ENCODE results near the gene KIF6.

KIF6 gene

GRCh38 chr6:39330476-39330875 lies 394.7 kb downstream of the KIF6 start:
- peak in 1 of 2 experiments; percentile 65 for DNase-seq (ENCODE audit: low read depth in 1 of 2, low spot score in 1 of 2)
- TF ChIP-seq, protein P1, sequence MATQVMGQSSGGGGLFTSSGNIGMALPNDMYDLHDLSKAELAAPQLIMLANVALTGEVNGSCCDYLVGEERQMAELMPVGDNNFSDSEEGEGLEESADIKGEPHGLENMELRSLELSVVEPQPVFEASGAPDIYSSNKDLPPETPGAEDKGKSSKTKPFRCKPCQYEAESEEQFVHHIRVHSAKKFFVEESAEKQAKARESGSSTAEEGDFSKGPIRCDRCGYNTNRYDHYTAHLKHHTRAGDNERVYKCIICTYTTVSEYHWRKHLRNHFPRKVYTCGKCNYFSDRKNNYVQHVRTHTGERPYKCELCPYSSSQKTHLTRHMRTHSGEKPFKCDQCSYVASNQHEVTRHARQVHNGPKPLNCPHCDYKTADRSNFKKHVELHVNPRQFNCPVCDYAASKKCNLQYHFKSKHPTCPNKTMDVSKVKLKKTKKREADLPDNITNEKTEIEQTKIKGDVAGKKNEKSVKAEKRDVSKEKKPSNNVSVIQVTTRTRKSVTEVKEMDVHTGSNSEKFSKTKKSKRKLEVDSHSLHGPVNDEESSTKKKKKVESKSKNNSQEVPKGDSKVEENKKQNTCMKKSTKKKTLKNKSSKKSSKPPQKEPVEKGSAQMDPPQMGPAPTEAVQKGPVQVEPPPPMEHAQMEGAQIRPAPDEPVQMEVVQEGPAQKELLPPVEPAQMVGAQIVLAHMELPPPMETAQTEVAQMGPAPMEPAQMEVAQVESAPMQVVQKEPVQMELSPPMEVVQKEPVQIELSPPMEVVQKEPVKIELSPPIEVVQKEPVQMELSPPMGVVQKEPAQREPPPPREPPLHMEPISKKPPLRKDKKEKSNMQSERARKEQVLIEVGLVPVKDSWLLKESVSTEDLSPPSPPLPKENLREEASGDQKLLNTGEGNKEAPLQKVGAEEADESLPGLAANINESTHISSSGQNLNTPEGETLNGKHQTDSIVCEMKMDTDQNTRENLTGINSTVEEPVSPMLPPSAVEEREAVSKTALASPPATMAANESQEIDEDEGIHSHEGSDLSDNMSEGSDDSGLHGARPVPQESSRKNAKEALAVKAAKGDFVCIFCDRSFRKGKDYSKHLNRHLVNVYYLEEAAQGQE (IDR thresholded peaks at IDR 0.05; ENCODE audit: insufficient replicate concordance, low read depth), result no peak
- TF ChIP-seq POLR2AphosphoS5 (IDR thresholded peaks at IDR 0.05; ENCODE audit: low read depth) (0 out of 2 replicates have a peak, but pooled peaks have one; percentile 32), GABPA (IDR thresholded peaks at IDR 0.05; ENCODE audit: low read depth) (no peak), SPI1 (IDR thresholded peaks at IDR 0.05; ENCODE audit: borderline replicate concordance, low read depth) (no peak)
- TF ChIP-seq, protein P2, sequence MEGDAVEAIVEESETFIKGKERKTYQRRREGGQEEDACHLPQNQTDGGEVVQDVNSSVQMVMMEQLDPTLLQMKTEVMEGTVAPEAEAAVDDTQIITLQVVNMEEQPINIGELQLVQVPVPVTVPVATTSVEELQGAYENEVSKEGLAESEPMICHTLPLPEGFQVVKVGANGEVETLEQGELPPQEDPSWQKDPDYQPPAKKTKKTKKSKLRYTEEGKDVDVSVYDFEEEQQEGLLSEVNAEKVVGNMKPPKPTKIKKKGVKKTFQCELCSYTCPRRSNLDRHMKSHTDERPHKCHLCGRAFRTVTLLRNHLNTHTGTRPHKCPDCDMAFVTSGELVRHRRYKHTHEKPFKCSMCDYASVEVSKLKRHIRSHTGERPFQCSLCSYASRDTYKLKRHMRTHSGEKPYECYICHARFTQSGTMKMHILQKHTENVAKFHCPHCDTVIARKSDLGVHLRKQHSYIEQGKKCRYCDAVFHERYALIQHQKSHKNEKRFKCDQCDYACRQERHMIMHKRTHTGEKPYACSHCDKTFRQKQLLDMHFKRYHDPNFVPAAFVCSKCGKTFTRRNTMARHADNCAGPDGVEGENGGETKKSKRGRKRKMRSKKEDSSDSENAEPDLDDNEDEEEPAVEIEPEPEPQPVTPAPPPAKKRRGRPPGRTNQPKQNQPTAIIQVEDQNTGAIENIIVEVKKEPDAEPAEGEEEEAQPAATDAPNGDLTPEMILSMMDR (IDR thresholded peaks at IDR 0.05; ENCODE audit: insufficient read depth, low read length), result no peak
- H3K27ac ChIP-seq (replicated peaks), result peak overlapping the region; percentile 47
- H3K27me3 ChIP-seq (ENCODE audit: insufficient read depth, poor library complexity, severe bottlenecking), result no peaks in the 10 kb centered on the region
- no peak overlapping the region for H3K4me3 ChIP-seq (replicated peaks; ENCODE audit: insufficient read depth, low read length)

DNA sequence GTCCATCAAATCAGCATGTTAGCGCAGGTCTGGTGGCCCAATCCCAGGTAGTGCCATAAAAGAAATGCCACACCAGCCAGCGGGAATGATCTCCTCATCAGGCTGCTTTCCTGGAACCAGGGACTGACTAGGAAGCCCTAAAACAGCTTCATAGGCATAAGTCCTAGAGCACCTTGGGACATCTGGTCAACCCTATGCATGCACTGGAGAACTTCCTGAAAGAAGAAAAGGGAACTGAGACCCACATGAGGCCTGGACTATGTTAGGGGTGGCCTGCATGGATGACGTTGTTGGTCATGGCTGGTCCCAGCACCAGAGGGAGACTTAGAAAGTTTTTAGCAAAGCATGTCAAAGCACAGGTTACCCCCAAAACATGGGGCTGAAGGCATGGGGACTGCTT lies 395.2 kb downstream of the KIF6 start:
- H3K27ac ChIP-seq (replicated peaks), result peak overlapping the region; percentile 47
- H3K27me3 ChIP-seq (ENCODE audit: insufficient read depth, poor library complexity, severe bottlenecking), result no peaks in the 10 kb centered on the region
- TF ChIP-seq SPI1 (IDR thresholded peaks at IDR 0.05; ENCODE audit: borderline replicate concordance, low read depth) (peak; percentile 93), GABPA (IDR thresholded peaks at IDR 0.05; ENCODE audit: low read depth) (no peak), POLR2AphosphoS5 (IDR thresholded peaks at IDR 0.05; ENCODE audit: low read depth) (no peak)
- TF ChIP-seq, protein P1 (IDR thresholded peaks at IDR 0.05; ENCODE audit: insufficient replicate concordance, low read depth), result no peak
- TF ChIP-seq, protein P2 (IDR thresholded peaks at IDR 0.05; ENCODE audit: insufficient read depth, low read length), result no peak
- no peak overlapping the region for H3K4me3 ChIP-seq (replicated peaks; ENCODE audit: insufficient read depth, low read length)
- DNase-seq (ENCODE audit: low read depth in 1 of 2, low spot score in 1 of 2), result peak; percentile 48 to 75

GRCh38 chr6:39328066-39328465 lies 397.1 kb downstream of the KIF6 start:
- Histone ChIP-seq H3K4me3 (replicated peaks; ENCODE audit: insufficient read depth, low read length) (no peak overlapping the region), H3K27ac (replicated peaks) (no peak overlapping the region), H3K27me3 (ENCODE audit: insufficient read depth, poor library complexity, severe bottlenecking) (no peaks in the 10 kb centered on the region)
- no peak for DNase-seq (ENCODE audit: low read depth in 1 of 2, low spot score in 1 of 2)
- no peak for TF ChIP-seq SPI1 (IDR thresholded peaks at IDR 0.05; ENCODE audit: borderline replicate concordance, low read depth)
- TF ChIP-seq GABPA (IDR thresholded peaks at IDR 0.05; ENCODE audit: low read depth), result no peak
- no peak for TF ChIP-seq POLR2AphosphoS5 (IDR thresholded peaks at IDR 0.05; ENCODE audit: low read depth)
- TF ChIP-seq, protein P1 (IDR thresholded peaks at IDR 0.05; ENCODE audit: insufficient replicate concordance, low read depth), result no peak
- TF ChIP-seq, protein P2 (IDR thresholded peaks at IDR 0.05; ENCODE audit: insufficient read depth, low read length), result no peak
